GM19467 (cell line): ENCODE data around the gene TSPAN33.
A peak's percentile ranks its signal among the peaks of the same experiment; 100 is the strongest.
"Not testable (repeated sequence)": the region's sequence is repeated elsewhere in the genome, so short reads cannot be mapped to it uniquely, and the experiment has no call there.

Source experiments
- ATAC-seq: cut with Tn5 transposase; IDR thresholded peaks from one replicate; pipeline ENCODE4 v1.9.1; 2021; ENCODE audit warnings: mild to moderate bottlenecking, moderate library complexity; ENCODE audit not compliant: unreplicated experiment

TSPAN33 gene

DNA sequence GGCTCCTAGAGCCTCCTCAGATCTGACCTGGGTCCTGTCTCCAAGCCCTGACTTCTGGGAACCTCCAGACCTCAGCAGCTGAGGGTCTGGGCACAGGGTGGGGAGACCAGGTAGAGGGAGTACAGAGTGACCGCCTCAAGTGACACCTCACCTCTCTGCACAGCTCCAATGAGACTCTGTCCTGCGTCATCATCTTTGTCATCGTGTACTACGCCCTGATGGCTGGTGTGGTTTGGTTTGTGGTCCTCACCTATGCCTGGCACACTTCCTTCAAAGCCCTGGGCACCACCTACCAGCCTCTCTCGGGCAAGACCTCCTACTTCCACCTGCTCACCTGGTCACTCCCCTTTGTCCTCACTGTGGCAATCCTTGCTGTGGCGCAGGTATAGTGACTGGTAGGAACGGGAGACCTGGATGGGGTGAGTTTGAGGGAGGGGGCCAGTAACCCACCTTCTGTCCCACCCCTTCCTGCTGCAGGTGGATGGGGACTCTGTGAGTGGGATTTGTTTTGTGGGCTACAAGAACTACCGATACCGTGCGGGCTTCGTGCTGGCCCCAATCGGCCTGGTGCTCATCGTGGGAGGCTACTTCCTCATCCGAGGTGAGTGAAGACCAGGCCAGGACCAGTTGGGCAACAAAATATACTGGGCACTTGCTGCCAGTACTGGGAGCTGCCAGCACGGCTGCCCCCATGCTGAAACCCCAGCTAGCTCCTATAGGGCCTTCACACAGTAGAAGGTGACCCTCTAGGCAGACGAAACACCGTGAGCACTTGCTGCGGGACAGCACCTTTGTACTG is 61.7 kb downstream of the TSPAN33 start:
- ATAC-seq: no peak

DNA sequence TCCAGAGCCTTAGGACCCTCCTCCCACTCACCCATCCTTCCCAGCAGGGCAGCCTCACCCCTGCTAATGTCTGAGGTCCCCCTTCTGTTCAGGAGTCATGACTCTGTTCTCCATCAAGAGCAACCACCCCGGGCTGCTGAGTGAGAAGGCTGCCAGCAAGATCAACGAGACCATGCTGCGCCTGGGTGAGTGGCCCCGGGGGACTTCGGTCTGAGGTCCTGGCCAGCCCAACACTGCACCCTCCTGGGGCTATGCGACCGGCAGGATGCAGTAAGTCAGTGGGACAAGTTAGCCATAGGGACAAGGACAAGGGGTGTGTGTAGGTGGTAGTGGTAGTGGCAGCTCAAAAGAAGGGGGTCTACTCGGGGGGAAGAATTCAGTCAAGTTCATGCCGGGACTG is 64.2 kb downstream of the TSPAN33 start:
- no peak for ATAC-seq

DNA sequence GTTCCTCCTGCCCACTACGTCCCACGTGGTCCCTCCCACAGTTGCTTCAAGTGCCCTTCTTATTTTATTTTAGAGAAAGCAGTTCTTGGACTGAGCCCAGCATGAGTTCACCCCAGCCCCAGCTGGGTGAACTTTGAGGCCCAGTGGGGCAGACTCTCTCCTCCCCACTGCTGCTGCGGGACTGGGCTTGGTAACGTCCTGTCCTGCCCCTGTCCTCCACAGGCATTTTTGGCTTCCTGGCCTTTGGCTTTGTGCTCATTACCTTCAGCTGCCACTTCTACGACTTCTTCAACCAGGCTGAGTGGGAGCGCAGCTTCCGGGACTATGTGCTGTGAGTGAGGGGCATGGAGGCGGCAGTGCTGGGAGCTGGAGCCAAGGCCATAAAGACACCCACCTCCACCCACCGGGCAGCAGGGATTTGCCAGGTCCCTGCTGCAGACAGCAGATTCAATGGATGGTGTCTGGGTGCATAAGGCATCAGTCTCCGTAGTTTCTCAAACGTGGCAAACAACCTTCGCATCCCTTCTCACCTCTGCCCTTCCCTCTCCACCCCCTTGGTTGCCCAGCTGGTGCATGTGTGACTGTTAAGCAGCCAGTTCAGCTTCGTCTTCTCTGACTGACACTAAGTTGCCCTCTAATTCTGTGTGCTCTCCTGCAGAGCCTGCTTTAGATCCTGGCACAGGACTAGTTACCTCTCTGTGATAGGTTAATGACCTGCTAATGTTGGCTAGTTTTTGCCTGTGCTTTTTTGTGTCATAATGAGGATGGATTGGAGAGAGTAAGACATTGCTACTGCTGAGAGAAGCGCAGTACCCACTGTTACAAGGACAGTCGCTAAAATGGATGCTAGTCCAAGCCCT is 64.8 kb downstream of the TSPAN33 start:
- ATAC-seq: no peak

DNA sequence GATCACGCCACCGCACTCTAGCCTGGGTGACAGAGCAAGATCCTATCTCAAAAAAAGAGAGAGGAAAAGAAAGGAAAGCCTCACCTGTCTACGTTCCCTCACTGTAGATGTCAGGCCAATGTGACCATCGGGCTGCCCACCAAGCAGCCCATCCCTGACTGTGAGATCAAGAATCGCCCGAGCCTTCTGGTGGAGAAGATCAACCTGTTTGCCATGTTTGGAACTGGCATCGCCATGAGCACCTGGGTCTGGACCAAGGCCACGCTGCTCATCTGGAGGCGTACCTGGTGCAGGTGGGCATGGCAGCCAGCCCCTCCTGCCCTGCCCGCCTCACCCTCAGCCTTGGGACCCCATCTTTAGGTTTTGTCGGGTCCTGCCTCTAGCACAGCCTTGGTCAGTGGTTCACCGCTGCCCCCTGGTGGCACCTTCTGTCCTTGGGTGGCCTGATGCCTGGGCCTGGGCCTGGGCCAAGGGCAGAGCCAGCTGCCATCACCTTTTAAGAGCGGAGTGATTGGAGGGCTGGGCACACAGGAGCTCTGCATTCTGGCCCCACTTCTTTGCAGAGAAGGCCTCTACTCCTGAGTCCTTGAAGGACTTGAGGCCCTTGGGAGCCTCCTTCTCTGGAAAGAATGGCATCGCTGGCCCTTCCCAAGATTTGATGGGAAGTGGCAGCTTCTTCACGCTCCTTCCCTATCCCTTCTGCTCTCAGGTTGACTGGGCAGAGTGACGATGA is 65.9 kb downstream of the TSPAN33 start:
- ATAC-seq: peak; percentile 58

DNA sequence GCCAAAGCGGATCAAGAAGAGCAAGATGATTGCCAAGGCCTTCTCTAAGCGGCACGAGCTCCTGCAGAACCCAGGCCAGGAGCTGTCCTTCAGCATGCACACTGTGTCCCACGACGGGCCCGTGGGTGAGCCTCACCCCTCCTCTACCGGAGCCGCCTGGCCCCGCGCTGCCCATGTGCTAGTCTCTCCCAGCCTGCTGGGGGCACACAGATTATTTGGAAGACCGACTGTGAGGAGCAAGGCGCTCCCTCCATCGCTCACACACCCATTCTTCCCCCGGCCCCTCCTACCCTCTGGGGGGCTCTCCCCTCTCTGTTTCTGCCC is 66.4 kb downstream of the TSPAN33 start:
- ATAC-seq: no peak

DNA sequence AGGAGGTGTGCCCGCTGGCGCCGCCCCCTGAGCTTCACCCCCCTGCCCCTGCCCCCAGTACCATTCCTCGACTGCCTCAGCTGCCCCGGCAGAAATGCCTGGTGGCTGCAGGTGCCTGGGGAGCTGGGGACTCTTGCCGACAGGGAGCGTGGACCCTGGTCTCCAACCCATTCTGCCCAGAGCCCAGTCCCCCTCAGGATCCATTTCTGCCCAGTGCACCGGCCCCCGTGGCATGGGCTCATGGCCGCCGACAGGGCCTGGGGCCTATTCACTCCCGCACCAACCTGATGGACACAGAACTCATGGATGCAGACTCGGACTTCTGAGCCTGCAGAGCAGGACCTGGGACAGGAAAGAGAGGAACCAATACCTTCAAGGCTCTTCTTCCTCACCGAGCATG is 67.6 kb downstream of the TSPAN33 start:
- no peak for ATAC-seq

DNA sequence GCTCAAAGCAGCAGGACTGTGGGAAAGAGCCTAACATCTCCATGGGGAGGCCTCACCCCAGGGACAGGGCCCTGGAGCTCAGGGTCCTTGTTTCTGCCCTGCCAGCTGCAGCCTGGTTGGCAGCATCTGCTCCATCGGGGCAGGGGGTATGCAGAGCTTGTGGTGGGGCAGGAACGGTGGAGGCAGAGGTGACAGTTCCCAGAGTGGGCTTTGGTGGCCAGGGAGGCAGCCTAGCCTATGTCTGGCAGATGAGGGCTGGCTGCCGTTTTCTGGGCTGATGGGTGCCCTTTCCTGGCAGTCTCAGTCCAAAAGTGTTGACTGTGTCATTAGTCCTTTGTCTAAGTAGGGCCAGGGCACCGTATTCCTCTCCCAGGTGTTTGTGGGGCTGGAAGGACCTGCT is 68.1 kb downstream of the TSPAN33 start:
- ATAC-seq: no peak

DNA sequence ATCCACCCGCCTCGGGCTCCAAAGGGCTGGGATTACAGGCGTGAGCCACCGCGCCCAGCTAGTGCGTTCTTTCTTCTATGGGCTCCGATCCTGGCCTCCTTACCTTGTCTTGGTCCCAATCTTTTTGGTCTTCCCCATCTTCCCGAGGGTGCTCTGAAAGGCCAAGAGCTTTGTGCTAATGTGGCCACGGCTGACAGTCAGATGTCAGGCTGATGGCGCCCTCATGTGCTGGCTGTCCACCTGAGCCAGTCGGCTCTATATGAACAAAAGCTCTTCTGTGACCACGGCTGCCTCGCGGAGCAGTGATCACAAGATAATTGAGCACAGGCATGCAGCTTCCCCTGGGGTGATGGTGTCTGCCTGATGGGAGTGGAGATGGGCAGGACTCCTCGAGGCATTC is 69.3 kb downstream of the TSPAN33 start:
- no peak for ATAC-seq

DNA sequence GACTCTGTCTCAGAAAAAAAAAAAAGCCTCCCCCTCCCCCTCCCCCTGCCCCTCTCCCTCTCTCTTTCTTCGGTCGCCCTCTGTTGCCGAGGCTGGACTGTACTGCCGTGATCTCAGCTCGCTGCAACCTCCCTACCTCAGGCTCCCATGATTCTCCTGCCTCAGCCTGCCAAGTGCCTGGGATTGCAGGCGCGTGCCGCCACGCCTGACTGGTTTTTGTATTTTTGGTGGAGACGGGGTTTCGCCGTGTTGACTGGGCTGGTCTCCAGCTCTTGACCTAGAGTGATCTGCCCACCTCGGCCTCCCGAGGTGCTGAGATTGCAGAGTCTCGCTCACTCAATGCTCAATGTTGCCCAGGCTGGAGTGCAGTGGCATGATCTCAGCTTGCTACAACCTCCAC is 71.2 kb downstream of the TSPAN33 start:
- not testable (repeated sequence) for ATAC-seq

DNA sequence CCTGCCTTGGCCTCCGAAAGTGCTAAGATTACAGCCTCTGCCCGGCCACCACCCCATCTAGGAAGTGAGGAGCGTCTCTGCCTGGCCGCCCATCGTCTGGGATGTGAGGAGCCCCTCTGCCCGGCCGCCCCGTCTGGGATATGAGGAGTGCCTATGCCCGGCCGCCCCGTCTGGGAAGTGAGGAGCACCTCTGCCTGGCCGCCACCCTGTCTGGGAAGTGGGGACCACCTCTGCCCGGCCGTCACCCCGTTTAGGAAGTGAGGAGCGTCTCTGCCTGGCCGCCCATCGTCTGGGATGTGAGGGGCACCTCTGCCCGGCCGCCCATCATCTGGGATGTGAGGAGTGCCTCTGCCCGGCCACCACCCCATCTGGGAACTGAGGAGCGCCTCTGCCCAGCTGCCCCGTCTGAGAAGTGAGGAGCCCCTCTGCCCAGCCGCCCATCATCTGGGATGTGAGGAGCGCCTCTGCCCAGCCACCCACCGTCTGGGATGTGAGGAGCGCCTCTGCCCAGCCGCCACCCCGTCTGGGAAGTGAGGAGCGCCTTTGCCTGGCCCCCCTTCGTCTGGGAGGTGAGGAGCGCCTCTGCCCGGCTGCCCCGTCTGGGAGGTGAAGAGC is 71.7 kb downstream of the TSPAN33 start:
- ATAC-seq: not testable (repeated sequence)

DNA sequence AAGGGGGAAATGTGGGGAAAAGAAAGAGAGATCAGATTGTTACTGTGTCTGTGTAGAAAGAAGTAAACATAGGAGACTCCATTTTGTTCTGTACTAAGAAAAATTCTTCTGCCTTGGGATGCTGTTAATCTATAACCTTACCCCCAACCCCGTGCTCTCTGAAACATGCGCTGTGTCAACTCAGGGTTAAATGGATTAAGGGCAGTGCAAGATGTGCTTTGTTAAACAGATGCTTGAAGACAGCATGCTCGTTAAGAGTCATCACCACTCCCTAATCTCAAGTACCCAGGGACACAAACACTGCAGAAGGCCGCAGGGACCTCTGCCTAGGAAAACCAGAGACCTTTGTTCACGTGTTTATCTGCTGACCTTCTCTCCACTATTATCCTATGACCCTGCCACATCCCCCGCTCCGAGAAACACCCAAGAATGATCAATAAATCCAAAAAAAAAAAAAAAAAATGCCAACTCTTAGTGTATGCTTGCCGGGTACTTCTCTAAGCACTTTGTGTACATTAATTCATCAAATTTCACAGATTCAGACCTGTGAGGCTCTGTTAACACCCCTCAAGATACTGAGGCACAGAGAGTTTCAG is 72.4 kb downstream of the TSPAN33 start:
- not testable (repeated sequence) for ATAC-seq

DNA sequence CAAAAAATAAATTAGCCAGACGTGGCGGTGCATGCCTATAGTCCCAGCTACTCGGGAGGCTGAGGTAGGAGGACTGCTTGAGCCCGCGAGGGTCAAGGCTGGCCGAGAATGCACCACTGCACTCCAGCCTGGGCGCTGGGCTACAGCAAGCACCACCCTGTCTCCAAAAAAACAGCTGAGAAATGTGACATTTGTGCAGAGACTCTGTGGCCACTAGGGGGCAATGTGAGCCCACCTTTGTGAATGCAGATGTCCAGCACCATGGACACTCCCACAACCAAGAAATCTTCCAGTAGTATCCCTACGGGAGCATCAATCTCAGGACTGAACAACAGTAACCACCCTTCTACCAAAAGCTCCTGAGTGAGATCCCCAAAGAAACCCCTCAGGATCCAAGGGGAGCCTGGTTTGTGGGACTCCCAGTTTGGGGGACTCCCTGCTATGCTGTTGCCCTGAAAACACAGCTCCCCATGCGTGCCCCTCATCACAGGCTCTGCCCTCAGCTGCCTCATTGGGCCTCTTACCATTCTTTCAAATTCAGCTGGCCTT is 74.1 kb downstream of the TSPAN33 start:
- peak; percentile 57 for ATAC-seq

DNA sequence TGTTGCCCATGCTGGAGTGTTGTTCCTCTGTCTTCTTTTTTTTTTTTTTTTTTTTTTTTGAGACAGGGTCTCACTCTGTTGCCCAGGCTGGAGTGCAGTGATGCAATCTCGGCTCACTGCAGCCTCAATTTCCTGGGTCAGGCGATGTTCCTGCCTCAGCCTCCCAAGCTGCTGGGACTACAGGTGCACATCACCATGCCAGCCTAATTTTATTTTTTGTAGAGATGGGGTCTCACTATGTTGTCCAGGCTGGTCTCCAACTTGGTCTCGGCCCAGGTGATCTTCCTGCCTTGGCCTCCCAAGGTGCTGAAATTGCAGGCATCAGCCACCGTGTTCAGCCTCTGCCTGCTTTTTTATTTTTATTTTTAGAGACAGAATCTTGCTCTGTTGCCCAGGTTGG is 74.7 kb downstream of the TSPAN33 start:
- not testable (repeated sequence) for ATAC-seq
